Occipital lobe (tissue), 2 donors: Measurements from ENCODE around the gene TSSK6. TPM values are rescaled to one million over a fixed set of nuclear protein-coding genes. Genes with fewer than 3 reads are reported as not detected.

ENCODE experiments used
- DNase-seq: peaks from one replicate; lab custom pipeline; 2025; lab: John Stamatoyannopoulos, UW
- total RNA-seq: library from RNA; depleted of rRNA; stranded (reverse); fragments of >200 nt; gene quantifications from one replicate; pipeline ENCODE4 v1.2.3, GENCODE V29; 2014

TSSK6 gene
- 1.2 TPM for total RNA-seq

GRCh38 chr19:19514881-19515641, at the start of gene TSSK6:
Gene TSSK6, minus strand, starts transcription at chr19:19515548. Its CDS starts 121 bp downstream, at chr19:19515427.
- DNase-seq = no peak

GRCh38 chr19:19563348-19563848, 48.0 kb upstream of the TSSK6 start:
- DNase-seq = no peak

GRCh38 chr19:19562665-19563347, 47.5 kb upstream of the TSSK6 start:
- DNase-seq = no peak

- no peak for DNase-seq
Observed at GRCh38 chr19:19561946-19562664, 46.8 kb upstream of the TSSK6 start.

DNA sequence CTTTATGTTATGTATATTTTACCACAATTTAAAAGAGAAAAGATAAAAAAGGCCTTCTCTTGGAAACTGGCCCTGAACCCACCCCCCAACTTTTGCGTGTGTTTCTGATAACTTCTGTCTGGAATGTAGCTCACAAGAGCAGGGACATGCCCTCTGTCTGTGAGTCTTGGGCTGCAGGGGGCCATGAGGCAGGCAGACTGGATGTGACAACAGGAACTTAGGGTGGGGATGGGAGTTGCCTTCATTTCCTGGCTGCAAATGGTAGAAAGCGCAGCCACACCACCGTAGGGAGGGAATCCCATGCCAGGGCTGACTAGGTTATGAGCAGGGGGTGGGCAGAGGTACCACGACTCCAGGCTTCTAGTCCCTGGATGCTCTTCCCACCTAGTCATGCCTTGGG, 44.6 kb upstream of the TSSK6 start:
- no peak for DNase-seq

DNA sequence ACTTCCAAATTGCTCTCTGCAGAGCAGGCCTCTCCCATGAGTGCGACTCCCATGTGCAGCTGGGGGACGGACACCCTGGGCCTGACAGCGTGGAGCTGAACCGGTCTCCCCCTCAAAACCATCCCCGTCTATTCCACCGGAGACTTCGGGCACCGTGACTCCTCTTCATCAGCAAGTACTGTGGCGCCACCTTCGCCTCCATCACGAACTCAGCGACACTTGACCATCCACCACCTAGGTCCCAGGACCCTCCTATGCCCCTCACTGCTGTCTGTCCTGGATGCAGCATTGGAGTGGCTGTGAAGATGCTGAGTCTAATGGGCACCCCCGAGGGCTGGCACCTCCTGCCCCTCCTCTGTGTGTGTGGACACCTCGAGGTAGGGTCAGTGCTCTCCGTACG, 43.3 kb upstream of the TSSK6 start:
- DNase-seq = no peak

- no peak for DNase-seq
Observed at GRCh38 chr19:19558055-19558454, 42.7 kb upstream of the TSSK6 start.

DNA sequence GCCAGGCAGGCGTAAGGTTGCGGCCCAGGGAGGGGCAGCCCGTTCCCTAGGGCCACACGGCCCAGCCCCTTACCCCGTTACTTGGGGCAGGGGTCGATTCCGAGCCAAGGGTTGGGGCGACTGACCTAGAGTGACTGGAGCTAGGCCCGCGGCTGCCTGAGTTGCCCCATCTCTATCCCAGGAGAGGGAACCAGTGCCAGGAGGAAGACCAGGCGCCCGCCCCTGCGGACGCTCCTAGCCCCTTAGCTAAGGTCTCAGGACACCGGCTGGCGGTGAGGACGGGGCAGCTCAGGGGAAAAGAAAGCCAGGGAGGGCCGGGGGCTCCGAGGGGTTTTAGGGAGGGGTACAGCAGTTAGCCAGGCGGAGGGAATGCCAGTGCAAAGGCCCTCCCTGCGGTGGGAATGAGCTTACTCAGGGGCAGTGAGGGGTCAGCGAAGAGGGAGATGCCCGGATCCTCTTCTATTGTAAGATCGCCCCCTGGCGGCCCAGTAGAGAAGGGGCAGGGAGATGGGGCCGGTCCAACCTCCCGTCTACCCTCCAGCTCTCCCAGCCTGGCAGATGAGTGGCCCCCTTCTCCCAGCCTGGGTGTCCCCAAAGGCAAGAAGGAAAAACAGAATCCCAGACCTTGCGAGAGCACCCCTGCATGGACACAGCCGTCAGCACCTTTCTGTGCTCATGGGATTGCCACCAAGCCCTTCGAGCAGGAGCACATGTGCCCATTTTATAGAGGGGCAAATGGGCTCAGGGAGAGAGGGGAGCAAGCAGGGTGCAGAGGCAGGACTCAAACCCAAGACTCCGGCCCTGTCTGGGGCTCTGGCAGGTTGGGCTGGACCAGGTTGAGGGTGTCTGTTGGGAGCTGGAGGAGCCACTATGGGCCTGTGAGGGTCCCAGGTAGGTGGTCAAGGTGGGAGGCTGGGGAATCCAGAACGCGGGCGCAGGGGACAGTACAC, 39.0 kb upstream of the TSSK6 start:
- DNase-seq = no peak

- DNase-seq = no peak
Observed at GRCh38 chr19:19553670-19554069, 38.3 kb upstream of the TSSK6 start.

GRCh38 chr19:19552798-19553197, 37.5 kb upstream of the TSSK6 start:
- DNase-seq = no peak

- no peak for DNase-seq
Observed at GRCh38 chr19:19551853-19552192, 36.5 kb upstream of the TSSK6 start.

DNA sequence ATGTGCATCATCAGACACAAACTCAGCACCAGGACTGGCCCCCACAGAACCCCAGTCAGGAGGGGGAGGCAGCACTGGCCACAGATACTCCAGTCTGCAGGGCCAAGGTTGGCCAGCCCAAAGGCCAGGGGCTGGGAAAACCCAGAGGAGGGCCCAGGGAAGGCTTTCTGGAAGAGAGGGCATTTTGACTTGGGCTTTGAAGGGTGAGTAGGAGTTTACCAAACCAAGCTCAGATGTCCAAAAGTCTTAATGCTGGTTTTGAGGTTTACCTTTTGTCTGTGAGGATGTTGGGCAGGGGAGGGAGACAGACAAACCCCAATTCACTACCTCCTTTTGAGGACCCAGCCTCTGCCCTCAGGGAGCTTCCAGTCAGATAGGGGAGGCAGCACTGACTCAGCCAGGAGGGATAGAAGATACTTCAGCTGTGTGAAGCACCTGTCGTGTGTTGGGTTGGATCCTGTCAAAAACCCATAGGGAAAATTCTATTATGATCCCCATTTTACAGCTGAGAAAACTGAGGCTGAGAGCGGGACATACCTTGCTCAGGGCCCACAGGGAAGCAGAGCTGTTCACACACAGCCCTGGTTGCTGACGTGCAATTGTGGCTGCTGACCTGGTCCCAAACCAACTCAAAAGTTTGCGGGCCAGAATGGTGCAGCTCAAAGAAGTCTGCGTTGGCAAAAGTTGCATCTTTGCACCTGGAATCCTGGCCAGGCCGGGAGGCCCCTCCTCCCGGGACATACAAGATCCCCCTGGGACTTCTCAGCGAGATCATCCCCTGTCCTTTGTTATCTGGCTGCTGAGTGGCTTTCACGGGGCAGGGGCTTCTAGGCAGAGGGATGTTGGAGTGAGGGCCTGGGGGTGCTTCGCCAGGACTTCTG, 35.9 kb upstream of the TSSK6 start:
- DNase-seq = no peak

DNA sequence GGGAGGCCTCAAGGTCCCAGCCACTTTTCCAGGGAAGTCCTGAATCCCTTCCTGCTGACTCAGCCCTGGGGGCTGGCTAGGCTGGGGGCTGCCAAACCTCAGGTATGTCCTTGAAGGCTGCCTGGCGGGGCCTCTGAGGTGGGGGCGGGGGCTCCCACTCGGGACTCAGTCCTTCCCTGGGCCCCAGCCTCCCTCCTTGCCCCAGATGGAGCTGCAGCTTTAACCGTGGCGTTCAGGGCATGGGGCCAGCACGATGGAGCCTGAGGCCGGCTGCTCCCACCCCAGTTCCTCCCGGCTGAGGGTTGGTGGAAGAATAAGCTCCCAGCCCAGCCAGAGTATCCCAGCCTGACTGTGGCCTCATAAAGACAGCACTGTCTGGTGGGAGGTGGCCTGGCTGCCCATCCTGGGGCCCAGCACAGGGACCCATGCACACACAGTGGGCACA, 35.2 kb upstream of the TSSK6 start:
- DNase-seq = no peak

DNA sequence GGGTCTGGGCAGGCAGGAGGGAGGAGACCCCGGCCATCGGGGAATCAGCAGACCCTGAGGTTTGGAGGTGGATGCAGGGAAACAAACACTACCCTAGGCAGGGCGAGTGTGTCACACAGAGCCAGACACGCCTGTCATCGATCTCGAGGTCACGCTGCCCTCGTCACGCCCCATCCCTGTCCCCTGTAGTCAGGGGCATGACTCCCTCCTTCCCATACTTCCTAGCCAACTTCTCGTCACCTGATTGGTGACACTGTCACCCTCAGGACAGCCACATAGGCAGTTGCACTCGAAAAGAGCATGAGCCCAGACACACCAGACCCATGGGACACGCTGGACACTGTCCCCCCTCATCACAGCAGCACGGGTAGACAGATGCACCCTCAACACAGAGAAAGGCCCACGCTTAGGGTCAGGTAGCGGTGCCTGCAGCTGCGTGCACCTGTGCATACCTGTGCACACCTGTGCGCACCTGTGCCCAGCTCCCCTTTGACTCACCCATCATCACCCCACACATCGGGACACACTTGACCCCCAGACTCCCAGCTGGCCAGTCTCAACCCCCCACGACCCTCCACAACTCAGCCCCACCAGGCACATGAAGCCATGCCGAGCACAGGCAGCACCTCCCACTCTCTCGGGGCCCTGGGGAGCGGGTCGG, 34.6 kb upstream of the TSSK6 start:
- no peak for DNase-seq

DNA sequence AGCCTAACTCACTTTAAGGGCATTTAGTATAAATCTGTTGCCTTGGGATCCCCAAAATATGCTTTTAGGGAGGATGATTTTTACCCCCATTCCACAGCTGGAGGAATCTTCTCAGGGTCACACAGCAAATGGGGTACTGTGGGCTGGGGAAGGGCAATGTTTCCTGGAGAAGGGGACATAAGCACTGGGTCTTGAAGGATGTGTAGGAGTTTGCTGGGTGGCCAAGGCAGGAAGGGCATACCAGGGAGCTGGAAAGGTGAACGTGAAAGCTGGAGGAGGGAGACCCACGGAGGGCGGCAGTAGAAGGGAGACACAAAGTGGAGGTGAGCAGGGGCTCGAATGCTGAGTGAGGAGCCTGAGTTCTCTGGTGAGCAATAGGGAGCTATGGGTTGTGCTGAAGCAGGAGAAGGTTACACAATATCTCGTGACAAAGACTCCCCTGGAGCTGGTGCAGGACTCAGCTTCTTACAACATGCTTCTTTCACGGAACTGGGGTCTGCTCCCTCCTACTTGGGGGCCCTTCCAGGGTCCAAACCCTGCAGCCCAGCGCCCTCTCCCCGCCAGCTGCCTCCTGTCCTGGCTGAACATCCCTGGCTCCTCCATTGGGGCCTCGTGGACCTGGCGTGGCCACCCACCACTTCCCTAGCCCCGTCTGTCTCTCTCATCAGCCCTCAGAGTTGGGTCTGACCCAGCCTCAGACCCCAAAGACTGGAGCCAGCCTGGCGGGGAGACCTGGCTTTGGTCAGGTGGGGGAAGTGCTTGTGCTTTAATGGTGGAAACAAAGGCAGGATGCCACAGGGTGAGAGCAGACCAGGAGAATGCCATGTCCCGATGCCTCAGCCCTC, 33.8 kb upstream of the TSSK6 start:
- no peak for DNase-seq

- DNase-seq = no peak
Observed at GRCh38 chr19:19547674-19548336, 32.5 kb upstream of the TSSK6 start.

- DNase-seq = no peak
Observed at GRCh38 chr19:19546751-19547162, 31.4 kb upstream of the TSSK6 start.

DNA sequence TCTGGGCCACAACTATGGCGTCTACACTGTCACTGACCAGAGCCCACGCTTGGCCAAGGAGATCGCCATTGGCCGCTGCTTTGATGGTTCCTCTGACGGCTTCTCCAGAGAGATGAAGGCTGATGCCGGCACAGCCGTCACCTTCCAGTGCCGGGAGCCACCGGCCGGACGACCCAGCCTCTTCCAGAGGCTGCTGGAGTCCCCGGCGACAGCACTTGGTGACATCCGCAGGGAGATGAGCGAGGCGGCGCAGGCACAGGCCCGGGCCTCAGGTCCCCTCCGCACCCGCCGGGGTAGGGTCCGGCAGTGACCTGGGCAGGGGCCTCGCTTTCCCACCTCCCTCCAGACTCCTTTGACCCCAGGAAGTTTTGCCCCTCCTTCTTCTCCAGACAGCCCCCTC, 30.4 kb upstream of the TSSK6 start:
- DNase-seq = no peak
